GM21381 (cell line): ENCODE data around the gene ASPRV1.

Experiments used
- ATAC-seq: cut with Tn5 transposase; IDR thresholded peaks from one replicate; pipeline ENCODE4 v1.9.1; 2021; ENCODE audit warnings: mild to moderate bottlenecking, moderate library complexity; ENCODE audit not compliant: unreplicated experiment

Gene ASPRV1

GRCh38 chr2:69989009-69989408 is 27.6 kb upstream of the ASPRV1 start:
- ATAC-seq = no peak

GRCh38 chr2:69988086-69988635 is 26.7 kb upstream of the ASPRV1 start:
- no peak for ATAC-seq

DNA sequence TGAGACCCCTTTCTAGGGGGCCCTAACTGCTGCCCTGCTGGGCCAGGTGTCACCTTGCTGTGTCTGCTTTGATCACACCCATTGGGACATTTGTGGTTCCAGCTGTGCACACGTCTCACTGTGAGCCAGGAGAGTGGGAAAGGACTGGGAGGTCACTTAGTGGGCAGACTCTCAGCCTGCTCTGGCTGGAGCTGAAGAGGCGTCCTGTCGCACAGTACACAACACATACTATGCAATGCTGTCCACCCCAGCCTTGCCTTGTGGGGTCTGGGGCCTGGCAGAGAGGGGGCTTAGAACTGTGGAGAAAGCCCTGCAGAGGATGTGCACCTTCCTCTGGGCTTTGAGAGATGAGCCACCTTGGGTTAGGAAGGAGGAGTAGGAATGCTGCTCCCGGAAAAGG is 25.3 kb upstream of the ASPRV1 start:
- ATAC-seq = no peak

- ATAC-seq = no peak
Observed at GRCh38 chr2:69985688-69986087, 24.3 kb upstream of the ASPRV1 start.

- no peak for ATAC-seq
Observed at GRCh38 chr2:69985216-69985615, 23.8 kb upstream of the ASPRV1 start.

- ATAC-seq = no peak
Observed at GRCh38 chr2:69983392-69983966, 22.0 kb upstream of the ASPRV1 start.

DNA sequence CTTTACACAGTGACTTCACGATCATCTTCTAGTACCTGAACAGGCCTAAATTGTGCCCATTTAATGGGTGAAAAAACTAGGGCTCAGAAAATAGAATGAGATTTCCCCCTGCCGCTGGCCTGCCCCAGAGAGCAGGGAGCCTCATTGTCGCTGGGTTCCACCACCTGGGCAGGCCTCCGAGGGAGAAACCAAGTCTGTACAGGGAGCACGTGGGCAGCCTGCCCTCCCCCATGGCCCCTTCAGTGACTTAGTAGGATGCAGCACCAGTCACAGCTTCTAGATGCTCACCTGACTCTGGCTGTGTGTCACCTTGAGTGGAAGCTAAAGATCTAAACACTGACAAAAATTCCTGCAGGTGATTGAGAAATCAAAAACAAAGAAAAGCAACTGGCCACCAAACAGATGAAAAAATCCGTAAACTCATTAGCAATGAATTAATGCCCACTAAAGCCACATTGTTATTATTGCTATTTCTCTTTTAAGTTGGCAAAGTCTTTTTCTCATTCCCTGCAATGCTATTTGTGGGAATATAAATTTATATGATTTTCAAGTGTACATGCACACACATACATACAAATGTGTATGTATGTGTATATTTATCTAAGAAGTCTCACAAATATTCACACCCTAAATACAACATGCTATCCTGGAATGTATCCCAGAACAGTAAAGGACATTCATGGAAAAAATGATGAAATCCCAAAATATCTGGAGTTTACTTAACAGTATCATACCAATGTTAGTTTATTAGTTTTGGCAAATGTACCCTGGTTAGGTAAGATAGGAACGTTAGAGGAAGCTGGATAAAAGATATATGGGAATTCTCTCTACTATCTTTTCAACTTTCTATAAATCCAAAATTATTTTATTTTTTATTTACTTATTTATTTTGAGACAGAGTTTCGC is 18.7 kb upstream of the ASPRV1 start:
- ATAC-seq = no peak

DNA sequence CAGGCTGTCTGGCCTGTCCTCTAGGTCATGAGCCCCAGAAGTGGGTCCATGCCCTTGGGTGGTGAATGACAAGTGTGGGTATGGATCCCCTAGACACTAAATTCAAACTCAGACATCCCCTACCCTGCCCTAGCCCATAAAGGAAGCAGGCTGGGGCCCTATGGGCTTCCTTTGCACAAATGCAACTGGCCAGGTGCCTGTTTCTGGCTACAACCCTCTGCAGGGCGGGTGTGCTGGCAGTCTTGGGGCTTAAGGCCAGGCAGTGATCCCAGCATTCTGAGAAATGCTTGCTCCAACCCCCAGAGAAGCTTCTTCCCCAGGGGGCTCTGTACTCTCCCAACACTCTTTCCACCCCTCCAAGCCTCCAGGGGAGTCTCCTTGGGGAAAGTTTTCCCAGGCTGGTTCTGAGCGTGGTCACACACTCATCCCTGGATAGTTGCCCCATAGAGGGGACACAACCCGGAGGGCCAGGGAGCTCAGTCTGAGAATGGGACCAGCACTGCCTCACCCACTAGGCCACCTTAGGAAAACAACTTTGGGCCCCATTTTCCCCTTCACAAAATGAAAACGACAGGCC is 16.6 kb upstream of the ASPRV1 start:
- ATAC-seq = no peak

DNA sequence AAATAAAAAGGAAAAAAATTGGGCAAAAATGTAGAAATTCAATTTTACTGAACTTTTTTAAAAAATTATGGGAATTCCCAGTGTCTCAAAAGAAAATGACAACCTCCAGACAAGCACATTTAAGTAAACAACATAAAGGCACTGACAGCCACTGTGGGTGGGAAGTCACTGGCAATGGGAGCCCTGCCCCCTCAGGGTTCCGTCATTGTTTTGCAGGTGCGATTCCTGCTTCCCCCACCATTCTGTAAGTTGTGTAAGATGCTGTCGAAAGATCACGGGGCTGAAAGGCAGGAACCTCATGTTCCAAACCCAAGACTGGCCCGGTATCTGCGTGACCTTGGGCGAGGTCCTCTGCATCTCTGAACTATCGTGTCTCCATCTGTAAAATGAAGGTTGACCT is 15.8 kb upstream of the ASPRV1 start:
- no peak for ATAC-seq

GRCh38 chr2:69975853-69976462 is 14.5 kb upstream of the ASPRV1 start:
- ATAC-seq = no peak

DNA sequence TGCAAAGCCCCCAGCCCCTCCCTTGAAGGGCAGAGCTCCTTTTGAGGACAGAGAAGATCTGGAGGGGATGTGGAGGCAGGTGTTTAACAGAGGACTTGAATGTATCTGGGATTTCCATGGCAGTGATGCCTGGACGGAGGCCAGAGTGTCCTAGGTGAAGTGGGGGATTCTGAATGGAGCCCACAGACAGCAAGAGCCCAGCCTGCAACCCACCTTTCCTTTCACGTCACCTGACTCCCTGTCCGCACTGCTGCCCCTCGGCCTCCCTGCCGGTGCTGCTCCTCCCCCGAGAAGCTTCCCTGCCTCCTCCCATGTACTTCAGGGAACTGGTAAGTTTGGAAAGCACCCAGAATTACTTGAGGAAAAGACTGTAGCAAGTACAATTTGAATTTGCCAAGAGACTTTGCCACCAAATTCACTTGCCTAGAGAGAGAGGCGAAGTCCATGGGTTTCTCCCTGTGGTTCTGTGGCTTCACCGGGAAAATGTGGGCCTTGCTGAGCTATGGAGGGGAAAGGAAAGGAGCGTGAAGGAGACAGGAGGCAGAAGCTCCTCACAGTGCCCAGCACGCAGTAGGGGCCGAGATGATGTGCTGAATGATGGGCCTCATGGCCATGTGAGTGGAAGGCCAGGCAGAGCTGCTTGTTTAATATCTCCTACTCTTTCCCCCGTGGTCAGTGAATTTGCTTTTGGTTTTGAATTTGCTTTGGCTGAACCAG is 13.9 kb upstream of the ASPRV1 start:
- no peak for ATAC-seq

- ATAC-seq = no peak
Observed at GRCh38 chr2:69973335-69973735, 11.9 kb upstream of the ASPRV1 start.

DNA sequence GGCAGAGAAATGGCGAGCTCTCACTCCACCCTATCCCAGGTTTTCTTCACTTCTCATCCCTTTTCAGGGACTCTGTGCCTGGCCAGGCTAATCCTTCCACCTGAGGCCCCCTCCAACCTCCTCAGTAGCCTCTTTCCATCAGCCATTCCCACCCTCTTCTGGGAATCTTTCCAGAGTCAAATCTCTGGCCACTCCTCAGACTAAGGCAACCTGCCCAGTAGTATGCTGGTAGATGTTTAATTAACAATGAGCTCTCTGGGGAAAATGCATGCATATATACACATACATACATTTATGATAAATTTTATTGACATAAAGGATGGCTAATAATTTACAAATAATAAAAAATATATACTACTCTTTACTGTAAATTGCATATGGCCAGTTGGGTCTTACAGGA is 11.4 kb upstream of the ASPRV1 start:
- ATAC-seq = no peak

GRCh38 chr2:69969991-69970390 is 8.6 kb upstream of the ASPRV1 start:
- no peak for ATAC-seq

- no peak for ATAC-seq
Observed at GRCh38 chr2:69969126-69969983, 7.9 kb upstream of the ASPRV1 start.

GRCh38 chr2:69968609-69969008 is 7.2 kb upstream of the ASPRV1 start:
- no peak for ATAC-seq

DNA sequence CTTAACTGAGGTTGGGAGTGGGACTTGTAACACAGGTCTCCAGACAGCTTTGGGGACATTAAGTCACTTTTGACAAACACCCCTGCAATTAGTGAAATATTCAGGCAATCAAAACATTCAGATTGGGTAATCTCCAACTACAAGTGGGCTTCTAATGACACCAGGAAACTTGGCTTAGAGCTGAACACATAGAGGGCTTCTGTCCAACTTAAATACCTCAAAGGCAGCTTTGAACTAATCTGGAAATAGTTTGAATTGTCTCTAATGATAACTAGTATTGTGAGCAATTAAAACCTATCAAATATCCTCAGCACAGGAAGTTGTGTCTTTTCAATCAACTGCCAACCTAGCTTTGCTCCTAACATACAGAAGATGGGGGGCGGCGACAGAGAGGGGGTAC is 5.1 kb upstream of the ASPRV1 start:
- no peak for ATAC-seq

- ATAC-seq = no peak
Observed at GRCh38 chr2:69965756-69966445, 4.5 kb upstream of the ASPRV1 start.

DNA sequence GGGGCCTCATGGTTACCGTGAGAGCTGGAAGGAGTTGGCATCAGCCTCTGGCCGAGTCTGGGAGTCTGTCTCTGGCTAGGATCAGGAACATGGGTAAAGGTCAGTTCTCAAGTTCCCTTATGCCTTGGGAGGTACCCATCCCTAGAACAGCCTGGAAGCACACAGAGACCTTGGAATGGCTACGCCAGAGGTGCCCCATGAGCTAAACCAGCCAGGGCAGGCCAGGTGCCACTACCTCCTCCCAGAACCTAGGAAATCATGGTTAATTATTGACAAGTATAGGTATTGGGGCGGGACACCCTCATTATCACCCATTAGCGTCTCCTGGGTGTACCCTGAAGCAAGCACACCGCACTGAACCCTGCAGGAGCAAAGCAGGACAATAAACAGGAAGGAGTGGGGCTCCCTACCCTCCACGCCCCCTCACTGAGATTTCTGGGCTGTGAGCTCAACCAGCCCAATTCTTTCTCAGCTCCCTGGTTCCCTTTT is 3.0 kb upstream of the ASPRV1 start:
- no peak for ATAC-seq
